Measurements from ENCODE around the gene SDHAF3.

The SDHAF3 gene

DNA sequence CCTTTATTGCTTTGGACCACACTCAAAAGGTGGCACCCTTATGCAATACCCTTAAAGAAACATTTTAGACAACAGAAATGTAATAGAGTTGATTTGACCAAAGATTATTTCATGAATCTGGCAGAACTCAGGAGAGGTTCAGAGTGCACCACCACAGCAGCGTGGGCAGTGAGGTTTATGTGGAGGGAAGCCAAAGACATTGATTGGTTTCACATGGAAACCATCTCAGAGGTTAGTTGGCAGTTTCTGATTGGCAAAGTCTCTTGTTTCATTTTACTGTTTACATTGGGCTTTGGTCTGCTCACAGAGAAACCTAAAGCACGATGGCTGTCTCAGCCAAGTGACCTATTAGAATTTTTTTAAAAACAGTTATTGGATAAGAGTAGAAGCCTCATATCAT lies 101.3 kb downstream of the SDHAF3 start:
- no peak for DNase-seq (ENCODE audit: low read depth)

DNA sequence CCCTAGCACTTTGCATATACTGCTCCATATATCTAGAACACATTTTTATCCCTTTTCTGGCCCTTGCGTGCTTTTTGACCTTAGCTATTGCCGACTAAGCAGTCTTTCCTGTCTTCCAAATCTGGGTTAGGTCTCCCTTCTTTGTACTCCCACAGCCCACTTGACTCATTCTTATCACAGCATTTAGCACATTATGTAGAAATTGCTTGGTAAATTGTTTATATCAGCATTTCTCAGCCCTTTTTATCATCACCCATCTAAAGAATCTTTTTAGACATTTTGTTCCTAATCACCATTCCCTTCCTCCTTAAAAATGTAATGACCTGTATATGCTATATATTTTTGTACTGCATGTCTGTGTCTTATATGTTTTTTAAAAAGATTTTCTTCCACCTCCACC lies 101.7 kb downstream of the SDHAF3 start:
- DNase-seq (ENCODE audit: low read depth): no peak

DNA sequence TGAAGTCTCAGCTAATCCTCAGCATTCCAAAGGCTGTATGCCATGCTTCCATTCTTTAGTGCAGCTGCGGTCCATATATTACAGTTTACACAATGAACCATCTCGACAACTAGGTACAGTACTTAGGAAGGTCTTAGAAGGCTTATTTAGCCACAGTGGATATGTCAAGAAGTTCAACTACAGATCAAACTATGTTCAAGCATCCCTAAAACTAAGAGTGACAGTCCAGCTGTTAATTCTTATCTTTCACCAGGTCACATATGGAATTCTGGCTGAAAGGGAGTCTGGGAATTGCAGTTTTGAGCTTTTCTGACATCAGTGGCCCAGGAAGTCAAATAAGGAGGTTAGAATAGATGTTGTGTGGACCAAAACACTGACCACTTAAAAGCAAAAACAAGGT lies 106.8 kb downstream of the SDHAF3 start:
- DNase-seq (ENCODE audit: low read depth): no peak

GRCh38 chr7:97226541-97226940 lies 109.0 kb downstream of the SDHAF3 start:
- no peak for DNase-seq (ENCODE audit: low read depth)

Data from activated T-cell treated with anti-CD3 and anti-CD28 coated beads for 48 hours (primary cell).